Urinary bladder (tissue), 4 donors: ENCODE results near the gene KRTAP10-9. TPM values are rescaled to one million over a fixed set of nuclear protein-coding genes. Genes with fewer than 3 reads are reported as not detected.
"Not testable (repeated sequence)": the region's sequence is repeated elsewhere in the genome, so short reads cannot be mapped to it uniquely, and the experiment has no call there.

ENCODE experiments used
- DNase-seq: peaks from one replicate; pipeline ENCODE4 v3.0.0-alpha.2; 2015; ENCODE audit errors: extremely low spot score
- H3K27ac ChIP-seq: one replicate; pipeline ENCODE4 v1.5.1; 2013; ENCODE audit warnings: low read depth, mild to moderate bottlenecking, moderate library complexity
- H3K36me3 ChIP-seq: one replicate; pipeline ENCODE4 v1.6.1; 2013; ENCODE audit warnings: mild to moderate bottlenecking, moderate library complexity; ENCODE audit not compliant: insufficient read depth
- H3K4me1 ChIP-seq: one replicate; pipeline ENCODE4 v1.6.1; 2013; ENCODE audit warnings: mild to moderate bottlenecking, moderate library complexity; ENCODE audit not compliant: insufficient read depth
- H3K4me3 ChIP-seq: one replicate; pipeline ENCODE4 v1.5.1; 2013; ENCODE audit warnings: low read depth, low read length
- WGBS: extraction: QIAGEN DNeasy Blood & Tissue Kit; methylation state at CpG from one replicate; pipeline ENCODE4 v1.1.7; 2013; 5-methylcytosine and 5-hydroxymethylcytosine counted together
- polyA plus RNA-seq: library from polyadenylated mRNA; stranded (reverse); fragments of 200-250 nt; gene quantifications from one replicate; pipeline ENCODE4 v1.2.3, GENCODE V29; 2013
- total RNA-seq: library from RNA; depleted of rRNA; stranded (reverse); fragments of >200 nt; gene quantifications from one replicate; pipeline ENCODE4 v1.2.3, GENCODE V29; 2014
- donor health status: healthy with polysubstance abuse.
- donor health status: healthy.

Gene KRTAP10-9, protein sequence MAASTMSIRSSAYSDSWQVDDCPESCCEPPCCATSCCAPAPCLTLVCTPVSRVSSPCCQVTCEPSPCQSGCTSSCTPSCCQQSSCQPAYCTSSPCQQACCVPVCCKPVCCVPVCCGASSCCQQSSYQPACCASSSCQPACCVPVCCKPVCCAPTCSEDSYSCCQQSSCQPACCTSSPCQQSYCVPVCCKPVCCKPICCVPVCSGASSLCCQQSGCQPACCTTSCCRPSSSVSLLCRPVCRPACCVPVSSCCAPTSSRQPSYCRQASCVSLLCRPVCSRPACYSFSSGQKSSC
- not detected for total RNA-seq
- polyA plus RNA-seq: not detected

DNA sequence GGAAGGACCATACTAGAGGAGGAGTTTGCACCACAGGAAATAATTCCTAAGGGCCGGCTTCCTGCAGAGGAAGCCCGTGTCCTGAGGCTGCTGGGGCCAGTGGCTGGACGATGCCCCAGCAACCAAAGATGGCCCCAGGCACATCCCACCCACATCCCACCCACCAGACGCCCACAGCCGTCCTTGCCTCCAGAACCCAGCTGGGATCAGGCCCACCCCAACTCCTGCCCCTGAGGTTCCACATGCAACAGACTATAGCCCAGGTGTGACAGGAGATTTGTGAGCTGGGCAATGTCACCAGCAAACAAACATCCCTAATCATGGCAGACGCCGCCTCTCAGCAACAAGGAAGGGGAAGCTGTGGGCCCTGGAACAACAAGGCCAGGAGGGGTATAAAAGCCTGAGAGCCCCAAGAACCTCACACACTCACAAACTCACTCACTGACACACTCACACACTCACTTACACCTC, at the start of gene KRTAP10-9:
Gene KRTAP10-9, plus strand, starts transcription at position 421 of the 471 bp plus-strand sequence. CDS start 79 bp downstream, outside the sequence.
- H3K4me3 ChIP-seq: no peak within 1 kb of the TSS
- H3K27ac ChIP-seq: no peak within 1 kb of the TSS
- WGBS: 49% methylated on average over 7 of the region's 7 CpGs
- no peaks in the 10 kb centered on the region for H3K4me1 ChIP-seq
- DNase-seq: no peak
- no peaks in the 10 kb centered on the region for H3K36me3 ChIP-seq

DNA sequence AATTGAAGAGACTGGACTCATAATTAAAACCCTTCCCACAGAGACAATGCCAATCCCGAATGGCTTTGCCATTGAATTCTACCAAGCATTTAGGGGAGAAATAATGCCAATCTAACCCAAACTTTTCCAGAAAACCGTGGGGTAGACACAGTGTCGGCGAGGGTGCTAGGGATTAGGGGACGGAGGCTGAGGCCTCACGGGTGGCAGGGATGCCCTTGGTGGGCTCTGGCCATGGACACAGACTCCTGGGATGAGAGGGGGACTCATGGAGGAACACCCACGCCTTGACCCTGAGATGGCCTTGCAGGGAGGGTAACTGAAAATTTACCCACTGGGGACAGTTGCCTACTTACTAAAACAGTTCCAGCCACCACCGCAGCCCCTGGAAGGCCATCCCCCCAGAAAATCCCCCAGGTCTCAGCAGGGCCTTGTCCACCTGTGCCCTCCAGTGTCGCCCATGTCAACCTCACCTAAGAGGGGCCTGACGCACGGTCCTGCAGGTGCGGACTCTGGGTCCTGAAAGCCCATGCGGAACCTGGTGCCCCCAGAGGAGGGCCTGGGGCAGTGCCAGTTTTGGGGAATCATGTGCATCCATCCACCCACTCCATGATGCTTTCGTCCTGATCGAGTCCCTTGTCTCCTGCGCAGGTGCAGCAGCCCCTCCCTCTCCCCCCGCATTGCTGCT, 48.4 kb upstream of the KRTAP10-9 start:
- DNase-seq: no peak
- Histone ChIP-seq H3K27ac (no peak overlapping the region), H3K4me1 (no peaks in the 10 kb centered on the region), H3K4me3 (no peak overlapping the region), H3K36me3 (no peaks in the 10 kb centered on the region)
- WGBS: 94% methylated on average over 17 of the region's 17 CpGs

GRCh38 chr21:44579056-44579832, 47.6 kb upstream of the KRTAP10-9 start:
- H3K36me3 ChIP-seq: no peaks in the 10 kb centered on the region
- H3K27ac ChIP-seq: no peak overlapping the region
- no peak overlapping the region for H3K4me3 ChIP-seq
- WGBS: 73% methylated on average over 22 of the region's 22 CpGs
- H3K4me1 ChIP-seq: no peaks in the 10 kb centered on the region
- DNase-seq: no peak

- no peak for DNase-seq
- Histone ChIP-seq H3K4me1 (no peaks in the 10 kb centered on the region), H3K27ac (no peak overlapping the region), H3K36me3 (no peaks in the 10 kb centered on the region), H3K4me3 (no peak overlapping the region)
- 76% methylated on average over 7 of the region's 7 CpGs for WGBS
These were observed 47.1 kb upstream of the KRTAP10-9 start for GRCh38 chr21:44579833-44580144.

GRCh38 chr21:44580231-44580821, 46.6 kb upstream of the KRTAP10-9 start, which contains the start of gene KRTAP10-5:
KRTAP10-5 (minus strand) TSS chr21:44580604; CDS start chr21:44580578, 26 bp downstream.
- not testable (repeated sequence) for H3K27ac ChIP-seq, H3K36me3 ChIP-seq, DNase-seq, H3K4me1 ChIP-seq, H3K4me3 ChIP-seq
- 41% methylated on average over 19 of the region's 19 CpGs for WGBS

DNA sequence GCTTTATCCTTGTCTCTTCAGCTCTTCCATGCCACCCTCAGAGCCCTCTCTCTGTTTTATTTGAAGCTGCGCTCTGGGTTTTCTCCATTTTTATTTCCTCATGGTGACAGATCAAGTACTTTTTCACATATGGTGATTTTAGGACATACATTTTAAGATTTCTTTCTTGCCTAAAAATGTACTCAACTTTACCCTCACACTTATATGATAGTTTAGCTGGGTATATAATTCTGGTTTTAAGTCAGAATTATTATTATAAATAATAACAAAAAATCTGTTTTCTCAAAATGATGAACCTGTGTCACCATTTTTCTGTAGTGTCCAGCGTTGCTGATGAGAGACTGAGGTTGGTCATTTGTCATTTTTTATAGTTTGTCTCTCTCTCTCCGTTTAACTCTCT, 45.7 kb upstream of the KRTAP10-9 start:
- no peak overlapping the region for H3K27ac ChIP-seq
- H3K4me1 ChIP-seq: no peaks in the 10 kb centered on the region
- no peak for DNase-seq
- no peak overlapping the region for H3K4me3 ChIP-seq
- WGBS: 83% methylated on average over 3 of the region's 3 CpGs
- no peaks in the 10 kb centered on the region for H3K36me3 ChIP-seq

GRCh38 chr21:44582055-44582454, 44.8 kb upstream of the KRTAP10-9 start:
- DNase-seq: no peak
- Histone ChIP-seq H3K4me3 (no peak overlapping the region), H3K36me3 (no peaks in the 10 kb centered on the region), H3K27ac (no peak overlapping the region), H3K4me1 (no peaks in the 10 kb centered on the region)
- 77% methylated on average over 15 of the region's 15 CpGs for WGBS

DNA sequence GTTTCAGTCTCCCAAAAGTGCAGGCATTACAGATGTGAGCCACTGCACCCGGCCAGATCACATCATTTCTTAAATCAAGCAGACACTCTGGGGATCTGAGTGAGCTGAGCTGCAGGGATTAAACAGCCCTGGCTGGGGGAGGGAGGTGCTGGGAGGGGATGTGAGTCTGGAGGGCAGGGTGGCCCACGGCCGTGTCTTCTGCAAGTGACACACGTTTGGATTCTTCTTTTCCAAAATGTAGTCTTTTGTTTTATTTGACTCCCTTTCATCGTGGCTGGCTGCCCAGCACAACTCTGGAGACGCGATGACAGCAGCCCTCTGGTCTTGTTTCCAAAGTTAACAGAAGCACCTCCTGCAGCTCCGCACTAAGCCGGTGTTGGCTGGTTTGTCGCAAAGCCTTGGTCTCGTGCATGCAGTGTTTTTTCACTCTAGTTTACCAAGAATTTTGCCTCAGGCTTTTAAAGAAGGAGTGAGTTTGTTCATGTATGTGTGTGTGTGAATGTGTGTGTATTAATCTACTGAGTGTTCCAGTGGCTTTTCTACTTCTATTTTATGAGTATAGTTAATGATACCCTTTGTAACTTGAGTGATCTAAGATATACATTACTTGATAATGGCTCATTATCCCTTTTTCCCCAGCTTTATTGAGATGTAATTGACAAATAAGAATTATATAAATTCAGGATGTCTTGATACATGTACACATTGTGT, 43.6 kb upstream of the KRTAP10-9 start:
- peak; percentile 23 for DNase-seq
- Histone ChIP-seq H3K27ac (no peak overlapping the region), H3K4me3 (no peak overlapping the region), H3K4me1 (no peaks in the 10 kb centered on the region), H3K36me3 (no peaks in the 10 kb centered on the region)
- WGBS: 13% methylated on average over 11 of the region's 11 CpGs

GRCh38 chr21:44583800-44584147, 43.1 kb upstream of the KRTAP10-9 start:
- Histone ChIP-seq H3K36me3 (no peaks in the 10 kb centered on the region), H3K4me3 (no peak overlapping the region), H3K27ac (no peak overlapping the region), H3K4me1 (no peaks in the 10 kb centered on the region)
- no peak for DNase-seq
- WGBS: 50% methylated on average over 6 of the region's 6 CpGs

DNA sequence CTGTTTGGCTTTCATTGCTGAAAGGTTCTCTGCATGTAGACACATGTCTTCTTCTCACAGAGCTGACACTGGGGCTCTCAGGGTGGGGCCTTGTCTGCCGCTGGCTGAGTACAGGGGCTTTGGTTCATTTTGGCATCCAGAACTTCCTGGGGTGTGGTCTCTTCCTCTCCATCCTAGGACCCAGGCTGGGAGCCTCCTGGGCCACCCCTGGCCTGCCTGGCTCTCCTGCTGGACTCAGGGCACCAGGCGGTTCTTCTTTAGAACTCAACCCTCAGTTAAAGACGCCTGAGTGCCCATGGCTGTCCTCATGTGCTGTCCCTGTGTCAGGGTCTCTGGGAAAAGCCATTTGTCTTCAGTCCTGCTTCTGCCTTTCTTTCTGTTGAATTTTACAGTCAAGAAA, 41.0 kb upstream of the KRTAP10-9 start:
- no peak for DNase-seq
- WGBS: 85% methylated on average over 3 of the region's 3 CpGs
- H3K36me3 ChIP-seq: no peaks in the 10 kb centered on the region

GRCh38 chr21:44589094-44589493, 37.8 kb upstream of the KRTAP10-9 start:
- H3K36me3 ChIP-seq: no peaks in the 10 kb centered on the region
- WGBS: 96% methylated on average over 2 of the region's 2 CpGs
- DNase-seq: no peak
- no peaks in the 10 kb centered on the region for H3K4me1 ChIP-seq
- H3K27ac ChIP-seq: no peak overlapping the region
- H3K4me3 ChIP-seq: no peak overlapping the region

More for the DNA sequence above, 41.0 kb upstream of the KRTAP10-9 start:
- H3K4me1 ChIP-seq: no peaks in the 10 kb centered on the region
- H3K27ac ChIP-seq: no peak overlapping the region
- no peak overlapping the region for H3K4me3 ChIP-seq

GRCh38 chr21:44589586-44590305, 37.1 kb upstream of the KRTAP10-9 start:
- no peak overlapping the region for H3K27ac ChIP-seq
- H3K36me3 ChIP-seq: no peaks in the 10 kb centered on the region
- no peaks in the 10 kb centered on the region for H3K4me1 ChIP-seq
- WGBS: 81% methylated on average over 24 of the region's 24 CpGs
- no peak overlapping the region for H3K4me3 ChIP-seq
- no peak for DNase-seq
